IMR-90 (cell line): ENCODE results near the gene TNFRSF11A. TPM values are rescaled to one million over a fixed set of nuclear protein-coding genes. Genes with fewer than 3 reads are reported as not detected.

Source experiments
- ATAC-seq: fragments of 200-7000 bp; cut with Tn5 transposase; 2 replicates; pipeline ENCODE4 v1.9.1; 2020; ENCODE audit warnings: low read depth, mild to moderate bottlenecking, moderate library complexity
- BruUV-seq: library from RNA; stranded (reverse); fragments of 400-500 nt; replicated peaks from 2 replicates; lab custom pipeline; 2021; lab: Mats Ljungman, UMichigan
- CTCF ChIA-PET: fragments of 300-600 bp; formaldehyde crosslinking; extraction: SDS; loops from one replicate; lab custom pipeline; 2021; ENCODE audit warnings: antibody characterized with exemption; lab: Yijun Ruan, JAX
- POLR2A ChIA-PET: fragments of 300-600 bp; sonication (Branson Sonifier 250); formaldehyde crosslinking; loops from one replicate; lab custom pipeline; 2022; ENCODE audit warnings: antibody characterized with exemption; ENCODE audit not compliant: unreplicated experiment; lab: Charles Lee
- DNase-seq: peaks from one replicate; pipeline ENCODE4 v3.0.0; 2013
- H2AFZ ChIP-seq: replicated peaks from 2 replicates; pipeline ENCODE3; 2013; ENCODE audit warnings: low read length, mild to moderate bottlenecking; ENCODE audit not compliant: poor library complexity
- H2AK5ac ChIP-seq: 2 replicates; pipeline ENCODE4 v1.6.1; 2013; ENCODE audit warnings: low read depth, low read length, inconsistent platforms
- H2AK9ac ChIP-seq: replicated peaks from 2 replicates; pipeline ENCODE3; 2013; ENCODE audit warnings: mild to moderate bottlenecking, low read depth, low read length, moderate library complexity; ENCODE audit not compliant: poor library complexity
- H2BK120ac ChIP-seq: 2 replicates; pipeline ENCODE4 v1.6.1; 2013; ENCODE audit warnings: low read depth, low read length, inconsistent platforms
- H2BK15ac ChIP-seq: 3 replicates; pipeline ENCODE4 v1.6.1; 2013; ENCODE audit warnings: low read depth, low read length, inconsistent platforms
- H2BK20ac ChIP-seq: 2 replicates; pipeline ENCODE4 v1.6.1; 2013; ENCODE audit warnings: low read depth, mild to moderate bottlenecking, inconsistent platforms, low read length, moderate library complexity
- H2BK5ac ChIP-seq: 2 replicates; pipeline ENCODE4 v1.6.1; 2013; ENCODE audit warnings: mild to moderate bottlenecking, low read depth, low read length, inconsistent platforms; ENCODE audit not compliant: poor library complexity, severe bottlenecking
- H3K14ac ChIP-seq: replicated peaks from 2 replicates; pipeline ENCODE4 v1.6.1; 2013; ENCODE audit warnings: low read depth, low read length, inconsistent platforms
- H3K18ac ChIP-seq: 2 replicates; pipeline ENCODE4 v1.6.1; 2013; ENCODE audit warnings: low read depth, low read length, control low read depth
- H3K23ac ChIP-seq: 2 replicates; pipeline ENCODE4 v1.6.1; 2013; ENCODE audit warnings: low read depth, low read length, inconsistent platforms
- H3K27ac ChIP-seq: 2 replicates; pipeline ENCODE4 v1.5.1; 2013; ENCODE audit warnings: mild to moderate bottlenecking, control low read depth, low read length; ENCODE audit not compliant: insufficient read depth
- H3K27me3 ChIP-seq: 2 replicates; pipeline ENCODE4 v1.6.1; 2013; ENCODE audit warnings: low read length; ENCODE audit not compliant: control insufficient read depth, insufficient read depth
- H3K36me3 ChIP-seq: 2 replicates; pipeline ENCODE4 v1.6.1; 2013; ENCODE audit warnings: low read length, mixed read lengths; ENCODE audit not compliant: control insufficient read depth, insufficient read depth
- H3K4ac ChIP-seq: 2 replicates; pipeline ENCODE4 v1.6.1; 2013; ENCODE audit warnings: low read depth, low read length, inconsistent platforms
- H3K4me1 ChIP-seq: 2 replicates; pipeline ENCODE4 v1.6.1; 2013; ENCODE audit warnings: low read length, mixed read lengths; ENCODE audit not compliant: control insufficient read depth, insufficient read depth
- H3K4me2 ChIP-seq: 2 replicates; pipeline ENCODE4 v1.6.1; 2013; ENCODE audit warnings: low read depth, mild to moderate bottlenecking, control low read depth, low read length, moderate library complexity
- H3K4me3 ChIP-seq: 2 replicates; pipeline ENCODE4 v1.5.1; 2013; ENCODE audit warnings: low read depth, mild to moderate bottlenecking, control low read depth, low read length, moderate library complexity; ENCODE audit not compliant: insufficient read depth
- H3K56ac ChIP-seq: 2 replicates; pipeline ENCODE4 v1.6.1; 2013; ENCODE audit warnings: low read length, inconsistent platforms; ENCODE audit not compliant: insufficient read depth; ENCODE audit errors: extremely low read depth
- H3K79me1 ChIP-seq, 2 experiments: 2 replicates each; pipeline ENCODE4 v1.6.1; 2013; ENCODE audit warnings: low read length in 2 of 2, inconsistent platforms in 1 of 2, low read depth in 1 of 2
- H3K9ac ChIP-seq: 2 replicates; pipeline ENCODE4 v1.6.1; 2013; ENCODE audit warnings: low read depth, low read length, control low read depth
- H3K9me1 ChIP-seq: 2 replicates; pipeline ENCODE4 v1.6.1; 2013; ENCODE audit warnings: low read length, inconsistent platforms; ENCODE audit not compliant: insufficient read depth
- H3K9me3 ChIP-seq: 2 replicates; pipeline ENCODE4 v1.6.1; 2013; ENCODE audit warnings: low read length; ENCODE audit not compliant: control insufficient read depth, insufficient read depth
- H4K20me1 ChIP-seq: 2 replicates; pipeline ENCODE4 v1.6.1; 2013; ENCODE audit warnings: low read length, inconsistent platforms; ENCODE audit not compliant: insufficient read depth
- H4K5ac ChIP-seq: 2 replicates; pipeline ENCODE4 v1.6.1; 2013; ENCODE audit warnings: mild to moderate bottlenecking, low read depth, low read length, control low read depth
- H4K8ac ChIP-seq, 2 experiments: 2 replicates each; pipeline ENCODE4 v1.6.1; 2013; ENCODE audit warnings: low read depth in 2 of 2, low read length in 2 of 2, control low read depth in 1 of 2, inconsistent platforms in 1 of 2
- H4K91ac ChIP-seq: 2 replicates; pipeline ENCODE4 v1.6.1; 2013; ENCODE audit warnings: low read depth, low read length, inconsistent platforms; ENCODE audit not compliant: insufficient read depth
- BHLHE40 ChIP-seq: fragments of 150-350 bp; IDR thresholded peaks from 2 replicates; pipeline ENCODE4 v1.6.1; 2016; ENCODE audit warnings: mild to moderate bottlenecking, low read depth, low read length
- CEBPB ChIP-seq: IDR thresholded peaks from 2 replicates; pipeline ENCODE4 v1.6.1; 2012; ENCODE audit warnings: low read depth, low read length, improper control_type of control experiment
- CHD1 ChIP-seq: IDR thresholded peaks from 2 replicates; pipeline ENCODE4 v1.6.1; 2012; ENCODE audit warnings: low read depth, low read length, improper control_type of control experiment
- FOS ChIP-seq: fragments of 150-350 bp; IDR thresholded peaks from 2 replicates; pipeline ENCODE4 v1.6.1; 2016; ENCODE audit warnings: low read depth, low read length
- MAZ ChIP-seq: IDR thresholded peaks from 2 replicates; pipeline ENCODE4 v1.6.1; 2012; ENCODE audit warnings: low read depth, mild to moderate bottlenecking, low read length, improper control_type of control experiment, moderate library complexity, borderline replicate concordance
- NFE2L2 ChIP-seq: fragments of 150-350 bp; IDR thresholded peaks from 2 replicates; pipeline ENCODE4 v1.6.1; 2016; ENCODE audit warnings: low read depth, mild to moderate bottlenecking, low read length
- POLR2A ChIP-seq: IDR thresholded peaks from 2 replicates; pipeline ENCODE4 v1.6.1; 2012; ENCODE audit warnings: mild to moderate bottlenecking, low read depth, low read length
- RAD21 ChIP-seq: IDR thresholded peaks from 2 replicates; pipeline ENCODE4 v1.6.1; 2012; ENCODE audit warnings: low read length, improper control_type of control experiment
- RCOR1 ChIP-seq: IDR thresholded peaks from 2 replicates; pipeline ENCODE4 v1.6.1; 2012; ENCODE audit warnings: mild to moderate bottlenecking, low read length, improper control_type of control experiment; ENCODE audit not compliant: insufficient replicate concordance
- RFX5 ChIP-seq: IDR thresholded peaks from 2 replicates; pipeline ENCODE4 v1.8.0; 2012; ENCODE audit warnings: low read depth, mild to moderate bottlenecking, low read length, moderate library complexity
- SMC3 ChIP-seq: fragments of 150-350 bp; IDR thresholded peaks from 2 replicates; pipeline ENCODE4 v1.6.1; 2016; ENCODE audit warnings: low read depth, mild to moderate bottlenecking, antibody characterized with exemption, low read length, moderate library complexity
- WGBS, 2 experiments: methylation state at CpG; one replicate each; pipeline versions ENCODE4 v1.1.5 to v1.1.7; 2013; ENCODE audit warnings: missing lambda C conversion rate in 2 of 2; ENCODE audit not compliant: insufficient read length in 1 of 2; ENCODE audit errors: extremely low coverage in 2 of 2; 5-methylcytosine and 5-hydroxymethylcytosine counted together
- dilution Hi-C: fragments of 300-500 bp; cut with HindIII; formaldehyde crosslinking; loops from one replicate; pipeline ENCODE4 v1.14.3; 2018; ENCODE audit warnings: low sequenced_read_pairs; ENCODE audit not compliant: unreplicated experiment
- in situ Hi-C: fragments of 300-500 bp; cut with MboI; formaldehyde crosslinking; loops from 3 replicates; pipeline ENCODE4 v1.14.3; 2019; ENCODE audit warnings: low sequenced_read_pairs, inconsistent platforms, mixed read lengths
- intact Hi-C: fragments of 100-400 bp; cut with micrococcal nuclease; formaldehyde crosslinking; loops from 2 replicates; pipeline ENCODE4 v1.10.0; 2022
- polyA plus RNA-seq, 3 experiments: library from polyadenylated mRNA; depleted of rRNA; stranded (reverse); fragments of >200 nt; gene quantifications; 2 replicates each; pipeline ENCODE4 v1.2.3, GENCODE V29; 2012; ENCODE audit warnings: low replicate concordance in 1 of 3
- total RNA-seq: library from RNA; depleted of rRNA; stranded (reverse); fragments of >200 nt; gene quantifications from 2 replicates; pipeline ENCODE4 v1.2.3, GENCODE V29; 2012

TNFRSF11A gene
- total and polyA plus RNA-seq, 2 of the 4 experiments (the other 2 are of a cell fraction), result under 0.01 TPM; not detected in 1

DNA sequence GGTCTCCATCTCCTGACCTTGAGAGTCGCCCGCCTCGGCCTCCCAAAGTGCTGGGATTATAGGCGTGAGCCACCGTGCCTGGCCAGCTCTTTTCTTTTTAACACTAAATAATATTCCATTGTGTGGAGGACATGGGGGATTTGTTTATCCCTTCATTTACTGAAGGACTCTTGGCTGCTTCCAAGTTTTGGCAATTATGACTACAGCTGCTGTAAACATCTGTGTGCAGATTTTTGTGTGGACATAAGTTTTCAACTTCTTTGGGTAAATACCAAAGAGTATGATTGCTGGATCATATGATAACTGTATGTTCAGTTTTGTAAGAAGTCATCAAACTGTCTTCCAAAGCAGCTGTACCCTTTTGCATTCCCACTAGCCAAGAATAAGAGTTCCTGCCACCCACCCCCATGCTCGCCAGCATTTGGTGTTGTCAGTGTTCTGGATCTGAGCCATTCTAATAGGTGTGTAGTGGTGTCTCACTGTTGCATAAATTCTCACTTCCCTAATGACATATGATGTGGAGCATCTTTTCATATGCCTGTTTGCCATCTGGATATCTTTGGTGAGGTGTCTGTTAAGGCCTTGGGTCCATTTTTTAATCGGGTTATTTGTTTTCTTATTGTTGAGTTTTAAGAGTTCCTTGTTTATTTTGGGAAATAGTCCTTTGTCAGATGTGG lies 52.2 kb downstream of the TNFRSF11A start:
- no peak for DNase-seq
- H3K56ac ChIP-seq, result no peak overlapping the region
- BruUV-seq, result no TSS peak

More for the DNA sequence above, 52.2 kb downstream of the TNFRSF11A start:
- H2AK9ac ChIP-seq, result no peak overlapping the region
- H3K36me3 ChIP-seq, result no peaks in the 10 kb centered on the region
- no peak overlapping the region for H3K4me2 ChIP-seq
- H2AK5ac ChIP-seq, result no peak overlapping the region
- H4K91ac ChIP-seq, result no peak overlapping the region
- H4K8ac ChIP-seq, result no peak overlapping the region
- H3K9me3 ChIP-seq, result no peaks in the 10 kb centered on the region
- H2BK120ac ChIP-seq, result no peak overlapping the region
- no peak overlapping the region for H2BK20ac ChIP-seq
- ChIA-PET POLR2A (no interaction called here), CTCF (no interaction called here)
- intact Hi-C loops (no loop called here), dilution Hi-C loops (no loop called here), in situ Hi-C loops (loop anchor here (10.0 kb wide), 1 partner anchor 62 kb away; no protein-coding TSS in a partner anchor)
- H3K27ac ChIP-seq, result no peak overlapping the region
- no peak overlapping the region for H2BK5ac ChIP-seq
- no peak overlapping the region for H3K23ac ChIP-seq
- H3K79me1 ChIP-seq, result no peaks in the 10 kb centered on the region
- no peak overlapping the region for H3K9ac ChIP-seq
- peaks cover 9% of the 10 kb centered on the region for H3K27me3 ChIP-seq
- no CpG with 5 or more reads among the region's 7 CpGs for WGBS, 2 experiments
- no peak overlapping the region for H3K18ac ChIP-seq
- H3K4me1 ChIP-seq, result no peaks in the 10 kb centered on the region
- H3K4ac ChIP-seq, result no peak overlapping the region
- no peak overlapping the region for H3K14ac ChIP-seq
- H2AFZ ChIP-seq, result no peak overlapping the region
- H3K9me1 ChIP-seq, result no peaks in the 10 kb centered on the region
- TF ChIP-seq RAD21, result no peak
- TF ChIP-seq FOS, result no peak
- TF ChIP-seq MAZ, result no peak
- no peak for TF ChIP-seq SMC3
- no peak for TF ChIP-seq RCOR1
- no peak for TF ChIP-seq BHLHE40
- no peak for TF ChIP-seq NFE2L2
- TF ChIP-seq CEBPB, result no peak
- TF ChIP-seq POLR2A, result no peak
- TF ChIP-seq CHD1, result no peak
- no peak for TF ChIP-seq RFX5
- H4K5ac ChIP-seq, result no peak overlapping the region
- H3K4me3 ChIP-seq, result no peak overlapping the region
- H2BK15ac ChIP-seq, result no peak overlapping the region
- no peak for ATAC-seq
- H4K20me1 ChIP-seq, result no peaks in the 10 kb centered on the region
